Spleen (tissue), 7 donors: ENCODE results near the gene EPHB2.

Experiments
- CTCF ChIP-seq, 11 experiments: fragments of 200-600 bp in 7 of 11; fragments of 450-650 bp in 4 of 11; sonication (generic) in 4 of 11; IDR thresholded peaks in 8 of 11; conservative IDR thresholded peaks in 3 of 11; 1 replicate in 7 of 11; 2 replicates in 4 of 11; pipeline versions ENCODE4 v1.4.0 to v1.8.0; 2016 to 2021; ENCODE audit warnings: antibody characterized with exemption in 11 of 11, inconsistent platforms in 4 of 11, mild to moderate bottlenecking in 1 of 11
- POLR2A ChIP-seq, 3 donors: fragments of 450-650 bp; IDR thresholded peaks; one replicate each; pipeline ENCODE4 v1.5.1; 2017; ENCODE audit warnings: antibody characterized with exemption in 3 of 3, mild to moderate bottlenecking in 1 of 3
- POLR2AphosphoS5 ChIP-seq, 3 donors: sonication (generic); formaldehyde crosslinking; IDR thresholded peaks; one replicate each; pipeline ENCODE4 v1.5.1; 2017; ENCODE audit warnings: antibody characterized with exemption in 3 of 3
- donor health status: DM: no; HTN: no; CAD: no; lungs with moderate emphysema.
- donor health status: DM: no; HTN: no; CAD: no.
- donor health status: DM: no; HTN: no; CAD: no.

- no peak for TF ChIP-seq CTCF (IDR thresholded peaks at IDR 0.05 in 8 of 11, conservative IDR thresholded peaks at IDR 0.05 in 3 of 11)
- TF ChIP-seq POLR2AphosphoS5 (IDR thresholded peaks at IDR 0.05), result no peak
- no peak for TF ChIP-seq POLR2A (IDR thresholded peaks at IDR 0.05)
Observed at GRCh38 chr1:22729912-22730311, 19.3 kb downstream of the EPHB2 start.
